Activated naive CD4-positive, alpha-beta T cell treated with anti-CD3 and anti-CD28 coated beads, Interleukin-2, amount 10 ng/mL, durations not matched to agents 7 days and 5 days (primary cell): ENCODE data around the gene TCEANC2.

Experiments used
- CTCF ChIA-PET: fragments of 350-600 bp; sonication (Branson Sonifier 250); formaldehyde crosslinking; loops from one replicate; lab custom pipeline; 2021; ENCODE audit warnings: antibody characterized with exemption; lab: Charles Lee
- DNase-seq: peaks from one replicate; pipeline ENCODE4 v3.0.0-alpha.2; 2020
- H3K27ac Mint-ChIP-seq: one replicate; pipeline ENCODE4 v1.8.0; 2021; ENCODE audit warnings: mild to moderate bottlenecking, moderate library complexity, mixed read lengths
- H3K27me3 Mint-ChIP-seq: one replicate; pipeline ENCODE4 v1.8.0; 2021; ENCODE audit warnings: mild to moderate bottlenecking, mixed read lengths
- H3K36me3 Mint-ChIP-seq: one replicate; pipeline ENCODE4 v1.8.0; 2021; ENCODE audit warnings: mixed read lengths
- H3K4me1 Mint-ChIP-seq: one replicate; pipeline ENCODE4 v1.8.0; 2021; ENCODE audit warnings: mixed read lengths
- H3K4me3 Mint-ChIP-seq: one replicate; pipeline ENCODE4 v1.8.0; 2021; ENCODE audit warnings: mild to moderate bottlenecking, moderate library complexity, mixed read lengths
- H3K9me3 Mint-ChIP-seq: one replicate; pipeline ENCODE4 v1.8.0; 2021; ENCODE audit warnings: mixed read lengths

Gene TCEANC2

DNA sequence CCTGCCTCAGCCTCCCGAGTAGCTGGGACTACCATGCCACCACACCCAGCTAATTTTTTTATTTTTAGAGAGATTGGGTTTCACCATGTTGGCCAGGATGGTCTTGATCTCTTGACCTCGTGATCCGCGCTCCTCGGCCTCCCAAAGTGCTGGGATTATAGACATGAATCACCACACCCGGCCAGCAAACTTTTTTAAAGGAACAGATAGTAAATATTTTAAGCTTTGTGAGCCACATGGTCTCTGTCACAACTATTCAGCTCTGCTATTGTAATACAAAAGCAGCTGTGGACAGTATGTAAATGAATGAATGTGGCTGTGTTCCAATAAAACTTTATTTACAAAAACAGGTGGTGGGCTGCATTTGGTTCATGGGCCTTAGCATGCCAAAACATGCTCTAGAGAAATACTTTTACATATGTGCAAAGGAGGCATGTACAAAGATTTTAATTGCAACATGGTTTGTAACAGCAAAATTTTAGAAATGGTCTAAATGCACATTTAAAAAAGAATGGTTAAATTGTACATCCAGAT is 52.4 kb downstream of the TCEANC2 start:
- Mint-ChIP-seq H3K4me3 (no peak overlapping the region), H3K4me1 (no peaks in the 10 kb centered on the region), H3K27ac (no peak overlapping the region), H3K27me3 (no peaks in the 10 kb centered on the region), H3K9me3 (no peaks in the 10 kb centered on the region), H3K36me3 (peaks cover 19% of the 10 kb centered on the region)
- CTCF ChIA-PET, result no interaction called here
- DNase-seq, result no peak

DNA sequence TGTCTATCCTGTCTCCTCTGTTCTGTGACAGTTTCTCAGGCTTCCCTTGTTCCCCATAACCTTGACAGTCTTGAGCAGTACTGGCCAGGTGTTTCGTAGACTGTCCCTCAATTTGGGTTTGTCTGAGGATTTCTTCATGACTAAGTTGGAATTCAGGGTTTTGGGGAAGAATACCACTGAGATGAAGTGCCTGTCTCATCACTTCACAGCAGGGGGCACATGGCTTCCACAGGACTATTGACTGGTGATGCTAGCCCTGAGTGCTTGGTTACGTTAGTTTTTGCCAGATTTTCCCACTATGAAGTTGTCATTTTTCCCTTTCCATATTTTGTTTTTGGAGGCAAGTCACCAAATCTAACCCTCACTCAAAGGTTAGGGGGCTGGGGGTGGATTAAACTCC is 53.7 kb downstream of the TCEANC2 start:
- CTCF ChIA-PET, result no interaction called here
- H3K27ac Mint-ChIP-seq, result no peak overlapping the region
- DNase-seq, result no peak
- peaks cover 11% of the 10 kb centered on the region for H3K36me3 Mint-ChIP-seq
- no peak overlapping the region for H3K4me3 Mint-ChIP-seq
- no peaks in the 10 kb centered on the region for H3K9me3 Mint-ChIP-seq
- H3K27me3 Mint-ChIP-seq, result no peaks in the 10 kb centered on the region
- no peaks in the 10 kb centered on the region for H3K4me1 Mint-ChIP-seq

DNA sequence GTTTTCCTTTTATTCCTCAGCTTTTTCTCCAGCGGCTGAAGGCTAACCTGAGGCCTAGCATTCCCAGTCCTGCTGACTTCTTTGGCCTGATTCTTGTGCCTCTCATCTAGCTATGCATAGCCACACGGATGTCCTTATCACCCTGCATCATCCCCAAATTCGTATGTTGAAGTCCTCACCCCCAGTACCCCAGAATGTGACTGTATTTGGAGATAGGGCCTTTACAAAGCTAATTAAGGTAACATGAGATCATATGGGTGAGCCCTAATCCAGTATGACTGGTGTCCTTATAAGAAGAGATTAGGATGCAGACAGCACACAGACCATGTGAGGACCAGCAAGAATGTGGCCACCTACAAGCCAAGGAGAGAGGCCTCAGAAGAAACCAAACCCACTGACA is 54.7 kb downstream of the TCEANC2 start:
- Mint-ChIP-seq H3K27ac (no peak overlapping the region), H3K4me3 (no peak overlapping the region), H3K4me1 (no peaks in the 10 kb centered on the region), H3K27me3 (no peaks in the 10 kb centered on the region), H3K9me3 (no peaks in the 10 kb centered on the region), H3K36me3 (peaks cover under 1% of the 10 kb centered on the region)
- DNase-seq, result no peak
- CTCF ChIA-PET, result no interaction called here

DNA sequence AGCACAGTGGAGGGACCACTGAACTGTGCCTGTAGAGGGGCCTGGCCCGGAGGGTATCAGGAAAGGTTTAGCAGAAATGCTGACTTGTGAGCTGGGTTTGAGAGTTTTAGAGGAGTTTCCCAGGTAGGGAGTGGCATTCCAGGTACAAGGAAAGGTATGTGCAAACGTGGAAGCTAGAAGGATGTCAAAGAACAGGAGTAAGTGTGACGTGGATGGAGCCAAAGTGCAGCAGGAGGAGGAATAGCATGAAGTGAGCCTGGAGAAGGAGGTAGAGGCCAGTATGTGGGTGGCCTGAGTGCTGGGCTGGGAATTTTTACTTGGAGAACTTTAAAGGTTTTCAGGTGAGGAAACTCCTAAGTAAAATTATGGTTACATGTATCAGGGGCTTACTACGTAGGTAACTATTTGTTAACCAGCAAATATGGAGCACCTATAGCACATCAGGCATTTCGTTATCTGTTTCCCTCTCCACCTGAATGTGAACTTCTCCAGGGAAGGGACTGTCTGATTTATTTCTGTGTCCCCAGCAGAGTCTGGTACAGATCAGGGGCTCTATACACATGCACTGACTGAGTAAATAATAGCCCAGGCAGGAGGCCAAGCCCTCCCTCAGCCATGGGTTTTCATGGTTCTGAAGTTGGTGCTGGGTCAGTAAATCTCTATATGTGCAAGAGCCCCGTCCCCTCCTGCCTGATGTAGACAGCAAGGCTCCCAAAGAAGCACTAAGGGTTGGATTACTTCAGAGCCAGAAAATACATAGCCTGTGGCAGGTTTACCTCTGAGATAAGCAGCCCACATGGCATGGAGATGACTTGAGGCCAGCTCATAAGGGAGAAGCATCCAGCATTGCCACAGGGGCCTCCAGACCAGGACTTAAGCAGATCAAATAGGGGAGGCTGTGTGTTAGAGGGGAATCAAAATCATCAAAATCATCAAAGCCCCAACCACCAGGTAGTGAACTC is 56.0 kb downstream of the TCEANC2 start:
- no peak for DNase-seq
- Mint-ChIP-seq H3K27me3 (no peaks in the 10 kb centered on the region), H3K36me3 (no peaks in the 10 kb centered on the region), H3K4me3 (no peak overlapping the region), H3K4me1 (no peaks in the 10 kb centered on the region), H3K27ac (no peak overlapping the region), H3K9me3 (no peaks in the 10 kb centered on the region)
- CTCF ChIA-PET, result no interaction called here

DNA sequence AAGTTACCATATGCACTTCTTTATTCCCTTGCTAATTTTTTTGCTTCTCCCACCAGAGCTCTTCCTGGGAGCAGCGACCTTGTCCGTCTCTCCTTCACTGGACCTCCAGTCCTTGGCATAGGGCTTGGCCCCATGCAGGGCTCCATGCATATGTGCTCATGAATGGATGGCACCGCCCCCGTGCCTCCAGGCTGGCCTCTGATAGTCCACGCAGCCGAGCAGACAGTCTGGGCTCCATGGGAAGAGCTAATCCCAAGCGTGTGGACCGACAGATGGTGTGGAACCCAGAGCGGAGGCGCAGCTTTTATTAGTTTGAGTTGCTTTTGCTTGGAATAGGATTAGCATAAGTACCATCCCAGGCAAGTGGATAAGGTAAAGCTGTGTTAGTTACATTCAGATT is 57.6 kb downstream of the TCEANC2 start:
- H3K27ac Mint-ChIP-seq, result no peak overlapping the region
- H3K9me3 Mint-ChIP-seq, result no peaks in the 10 kb centered on the region
- no peak for DNase-seq
- H3K27me3 Mint-ChIP-seq, result no peaks in the 10 kb centered on the region
- H3K4me1 Mint-ChIP-seq, result no peaks in the 10 kb centered on the region
- H3K36me3 Mint-ChIP-seq, result no peaks in the 10 kb centered on the region
- H3K4me3 Mint-ChIP-seq, result no peak overlapping the region
- CTCF ChIA-PET, result interaction anchor here (1.0 kb wide), 1 partner anchor 29 kb away, joined by 3 read pairs; no protein-coding TSS in a partner anchor

DNA sequence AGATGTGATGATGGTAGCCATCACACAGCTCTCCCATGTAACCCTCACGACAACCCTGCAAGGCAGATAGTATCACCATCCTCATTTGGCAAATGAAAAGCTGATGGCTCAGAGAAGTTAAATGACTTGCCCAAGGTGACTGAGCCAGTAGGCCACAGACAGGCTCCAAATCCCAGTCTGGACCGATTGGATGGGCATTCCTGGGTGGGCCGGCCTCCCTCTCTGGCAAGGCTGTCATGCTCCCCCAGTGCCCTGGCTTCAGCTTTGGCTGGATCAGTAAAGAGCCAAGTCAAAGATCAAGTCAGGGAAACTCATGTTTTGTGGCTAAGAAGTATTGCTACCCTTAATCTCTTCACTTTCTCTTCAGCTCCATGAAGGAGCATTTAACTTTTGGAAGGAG is 58.2 kb downstream of the TCEANC2 start:
- H3K36me3 Mint-ChIP-seq, result no peaks in the 10 kb centered on the region
- H3K4me3 Mint-ChIP-seq, result no peak overlapping the region
- no peaks in the 10 kb centered on the region for H3K4me1 Mint-ChIP-seq
- no peaks in the 10 kb centered on the region for H3K27me3 Mint-ChIP-seq
- no peak for DNase-seq
- CTCF ChIA-PET, result interaction anchor here (1.0 to 1.1 kb wide), 2 partner anchors 30 to 32 kb away, joined by 3 read pairs; no protein-coding TSS in a partner anchor
- H3K27ac Mint-ChIP-seq, result no peak overlapping the region
- no peaks in the 10 kb centered on the region for H3K9me3 Mint-ChIP-seq

DNA sequence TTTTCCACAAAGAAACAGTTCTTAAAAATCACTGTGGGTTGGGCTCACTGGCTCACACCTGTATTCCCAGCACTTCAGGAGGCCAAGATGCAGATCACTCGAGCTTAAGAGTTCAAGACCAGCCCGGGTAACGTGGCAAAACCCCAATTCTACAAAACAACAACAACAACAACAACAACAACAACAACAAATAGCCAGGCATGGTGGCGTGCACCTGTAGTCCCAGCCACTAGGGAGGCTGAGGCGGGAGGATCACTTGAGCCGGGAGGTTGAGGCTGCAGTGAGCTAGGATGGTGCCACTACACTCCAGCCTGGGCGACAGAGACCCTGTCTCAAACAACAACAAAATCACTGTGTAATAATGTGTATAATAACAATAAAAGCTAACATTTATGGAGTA is 58.6 kb downstream of the TCEANC2 start:
- no peaks in the 10 kb centered on the region for H3K27me3 Mint-ChIP-seq
- DNase-seq, result no peak
- H3K27ac Mint-ChIP-seq, result no peak overlapping the region
- CTCF ChIA-PET, result interaction anchor here (1.0 to 1.1 kb wide), 2 partner anchors 30 to 33 kb away, joined by 3 read pairs; no protein-coding TSS in a partner anchor
- no peaks in the 10 kb centered on the region for H3K4me1 Mint-ChIP-seq
- no peaks in the 10 kb centered on the region for H3K9me3 Mint-ChIP-seq
- H3K36me3 Mint-ChIP-seq, result no peaks in the 10 kb centered on the region
- H3K4me3 Mint-ChIP-seq, result no peak overlapping the region

DNA sequence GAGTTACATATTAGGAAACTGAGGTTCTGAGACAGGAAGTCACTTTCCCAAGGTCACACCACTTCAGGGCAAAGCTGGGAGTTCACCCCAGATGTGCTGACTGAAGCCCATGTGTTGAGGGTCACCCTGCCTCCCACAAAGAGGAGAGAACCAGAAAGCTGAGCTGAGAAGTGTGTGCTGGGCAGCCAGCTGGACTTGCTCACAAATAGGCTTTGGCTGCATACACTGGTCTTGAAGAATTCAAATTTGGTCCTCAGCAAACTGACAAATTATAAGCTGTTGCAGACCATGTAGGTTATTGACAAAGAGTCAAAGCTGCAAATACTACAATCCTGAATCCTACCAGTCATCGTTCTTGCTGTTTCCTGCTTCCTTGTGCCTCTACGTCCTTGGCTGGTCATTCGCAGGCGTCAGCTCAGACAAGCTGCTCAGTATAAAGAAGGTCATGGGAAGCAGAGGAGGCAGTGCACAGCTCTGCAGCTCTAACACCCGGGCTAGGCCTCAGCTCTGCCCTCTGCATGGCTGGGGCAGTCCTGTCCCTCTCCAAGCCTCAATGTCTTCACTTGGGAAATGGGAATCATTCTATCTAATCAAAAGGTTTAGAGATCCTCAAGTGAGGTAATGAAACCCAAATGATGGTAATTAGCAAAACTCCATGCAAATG is 59.4 kb downstream of the TCEANC2 start:
- H3K4me3 Mint-ChIP-seq, result no peak overlapping the region
- H3K4me1 Mint-ChIP-seq, result no peaks in the 10 kb centered on the region
- H3K9me3 Mint-ChIP-seq, result no peaks in the 10 kb centered on the region
- CTCF ChIA-PET, result interaction anchor here (0.6 to 1.1 kb wide), 3 partner anchors 34 to 336 kb away, joined by 3 read pairs; no protein-coding TSS in a partner anchor
- no peak overlapping the region for H3K27ac Mint-ChIP-seq
- no peaks in the 10 kb centered on the region for H3K36me3 Mint-ChIP-seq
- no peaks in the 10 kb centered on the region for H3K27me3 Mint-ChIP-seq
- DNase-seq, result no peak

DNA sequence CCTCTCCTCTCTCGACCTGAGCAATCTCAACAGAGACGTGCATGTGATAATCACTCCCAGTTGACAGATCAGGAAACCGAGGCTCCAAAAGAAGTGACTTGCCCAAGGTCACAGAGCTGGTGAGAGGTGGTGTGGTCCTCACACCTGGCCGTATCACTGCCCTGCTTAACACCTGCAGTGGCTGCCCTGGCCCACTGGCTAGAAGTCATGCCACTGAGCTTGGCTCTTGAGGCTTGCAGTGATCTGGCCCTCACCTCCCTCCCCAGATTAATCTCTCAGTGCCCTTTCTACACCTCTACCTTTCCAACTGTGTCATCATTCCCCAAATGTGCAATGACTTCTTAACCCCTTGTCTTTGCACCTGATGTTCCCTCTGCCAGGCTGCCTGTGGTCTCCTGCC is 60.6 kb downstream of the TCEANC2 start:
- H3K36me3 Mint-ChIP-seq, result no peaks in the 10 kb centered on the region
- no peaks in the 10 kb centered on the region for H3K4me1 Mint-ChIP-seq
- no peaks in the 10 kb centered on the region for H3K27me3 Mint-ChIP-seq

DNA sequence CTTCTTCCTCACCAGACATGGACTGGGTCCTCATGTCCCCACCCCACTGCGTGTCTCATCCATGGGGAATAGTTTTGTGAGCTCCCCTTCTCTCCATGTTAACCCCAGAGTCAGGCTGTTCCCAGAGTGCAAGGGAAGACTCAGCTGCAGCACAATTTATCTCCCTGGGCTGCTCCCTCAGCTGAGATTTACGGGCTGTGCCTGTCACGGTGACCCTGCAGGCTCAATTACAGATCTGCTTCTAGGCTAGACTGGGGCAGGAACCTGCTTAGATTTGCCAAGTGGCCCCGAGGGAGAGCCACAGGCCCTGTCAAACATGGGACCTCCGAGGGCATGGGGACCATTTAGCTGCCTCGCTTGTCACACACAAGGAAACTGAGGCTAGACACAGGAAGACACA is 61.5 kb downstream of the TCEANC2 start:
- no peaks in the 10 kb centered on the region for H3K9me3 Mint-ChIP-seq
- no peaks in the 10 kb centered on the region for H3K27me3 Mint-ChIP-seq
- no peaks in the 10 kb centered on the region for H3K4me1 Mint-ChIP-seq
- no peak for DNase-seq
- H3K4me3 Mint-ChIP-seq, result no peak overlapping the region
- no peaks in the 10 kb centered on the region for H3K36me3 Mint-ChIP-seq
- CTCF ChIA-PET, result no interaction called here
- no peak overlapping the region for H3K27ac Mint-ChIP-seq

More for the DNA sequence above, 60.6 kb downstream of the TCEANC2 start:
- H3K27ac Mint-ChIP-seq, result no peak overlapping the region
- DNase-seq, result no peak
- CTCF ChIA-PET, result no interaction called here
- H3K9me3 Mint-ChIP-seq, result no peaks in the 10 kb centered on the region
- no peak overlapping the region for H3K4me3 Mint-ChIP-seq

DNA sequence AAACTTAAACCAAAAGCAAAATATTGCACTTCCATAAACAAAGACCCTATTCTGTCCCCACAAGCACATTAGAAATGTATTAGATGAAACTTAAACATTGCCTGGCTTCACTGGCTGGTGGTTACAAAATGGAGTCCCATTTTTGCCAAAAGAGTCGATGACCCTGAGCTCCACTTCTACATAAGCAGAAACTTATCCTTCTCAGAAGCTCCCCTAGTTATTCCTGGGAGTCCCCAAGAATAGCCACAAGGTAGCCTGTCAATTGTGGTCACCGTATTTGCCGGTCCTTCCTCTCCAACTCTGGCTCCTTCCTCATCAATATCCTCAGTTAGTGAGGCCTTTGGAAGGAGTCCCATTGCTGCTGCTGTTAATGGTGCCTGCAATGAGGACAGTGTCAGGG is 62.1 kb downstream of the TCEANC2 start:
- H3K4me1 Mint-ChIP-seq, result no peaks in the 10 kb centered on the region
- no peaks in the 10 kb centered on the region for H3K27me3 Mint-ChIP-seq
- H3K9me3 Mint-ChIP-seq, result no peaks in the 10 kb centered on the region
- H3K27ac Mint-ChIP-seq, result no peak overlapping the region
- no peaks in the 10 kb centered on the region for H3K36me3 Mint-ChIP-seq
- CTCF ChIA-PET, result no interaction called here
- H3K4me3 Mint-ChIP-seq, result no peak overlapping the region
- no peak for DNase-seq

DNA sequence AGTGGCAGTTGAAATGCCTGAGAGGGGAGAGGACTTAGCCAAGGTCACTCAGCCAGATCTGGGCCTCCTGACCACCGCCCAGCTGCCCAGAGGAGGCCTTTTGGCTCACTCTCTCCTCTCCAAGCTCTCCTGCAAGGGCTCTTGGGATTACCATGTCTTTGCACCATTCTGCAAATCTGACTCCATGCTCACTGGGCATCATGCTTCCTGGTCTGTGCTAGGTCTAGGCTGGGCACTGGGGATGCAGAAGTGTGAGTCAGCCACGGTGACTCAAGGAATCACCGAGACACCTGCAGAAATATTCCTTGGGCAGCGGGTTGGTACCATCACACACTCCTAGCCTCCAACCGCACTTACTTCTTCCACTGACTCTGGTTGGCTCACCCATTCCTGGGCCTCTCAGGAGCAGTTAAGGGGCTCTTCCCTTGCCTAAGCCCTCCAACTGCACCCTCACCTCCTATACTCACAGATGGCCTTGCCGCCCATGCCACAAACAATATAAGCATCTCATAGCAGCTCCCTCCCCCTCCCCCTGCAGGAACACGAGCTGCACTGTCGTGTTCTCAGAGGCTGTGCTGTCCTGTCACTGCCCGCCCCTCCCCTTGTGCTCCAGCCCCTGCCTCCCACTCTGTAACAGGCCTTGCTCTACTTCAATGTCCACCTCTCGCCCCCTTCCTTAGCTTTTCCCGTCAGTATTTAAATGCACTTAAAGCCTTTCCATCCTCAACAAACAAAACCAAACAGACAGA is 64.6 kb downstream of the TCEANC2 start:
- no peak for DNase-seq
- Mint-ChIP-seq H3K36me3 (no peaks in the 10 kb centered on the region), H3K4me3 (no peak overlapping the region), H3K27me3 (peaks cover 19% of the 10 kb centered on the region), H3K27ac (no peak overlapping the region), H3K4me1 (no peaks in the 10 kb centered on the region), H3K9me3 (no peaks in the 10 kb centered on the region)
- CTCF ChIA-PET, result interaction anchor here (1.0 to 1.1 kb wide), 2 partner anchors 34 to 372 kb away, joined by 3 read pairs; no protein-coding TSS in a partner anchor

DNA sequence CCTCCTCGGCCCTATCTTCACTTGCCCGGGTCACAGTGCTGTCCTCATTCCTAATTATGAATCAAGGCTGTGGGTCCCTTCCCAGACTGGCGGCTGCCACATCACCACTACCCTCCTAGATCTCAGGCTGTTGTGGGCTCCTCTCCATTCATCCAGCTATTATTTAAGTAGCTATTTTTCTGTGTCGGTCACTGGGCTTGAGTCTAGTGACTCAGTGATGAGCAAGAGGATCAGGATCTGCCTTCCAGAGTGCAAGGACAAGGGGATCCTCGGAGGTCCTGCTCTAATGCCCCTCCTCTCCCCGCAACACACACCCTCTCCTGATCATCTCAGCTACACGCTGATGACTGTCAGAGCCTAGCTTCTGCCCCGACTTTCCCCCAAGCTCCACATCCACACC is 65.3 kb downstream of the TCEANC2 start:
- Mint-ChIP-seq H3K4me1 (no peaks in the 10 kb centered on the region), H3K27ac (no peak overlapping the region)

More for the DNA sequence above, 65.3 kb downstream of the TCEANC2 start:
- H3K27me3 Mint-ChIP-seq, result peaks cover 22% of the 10 kb centered on the region
- no peaks in the 10 kb centered on the region for H3K36me3 Mint-ChIP-seq
- no peaks in the 10 kb centered on the region for H3K9me3 Mint-ChIP-seq
- no peak for DNase-seq
- CTCF ChIA-PET, result interaction anchor here (1.0 to 1.1 kb wide), 2 partner anchors 35 to 371 kb away, joined by 3 read pairs; no protein-coding TSS in a partner anchor
- H3K4me3 Mint-ChIP-seq, result no peak overlapping the region
